ENCODE results near the gene OR5AK2. TPM values are rescaled to one million over a fixed set of nuclear protein-coding genes. Genes with fewer than 3 reads are reported as not detected.
A peak's percentile ranks its signal among the peaks of the same experiment; 100 is the strongest.

Gene OR5AK2
- polyA plus RNA-seq, 1 experiment = not detected

DNA sequence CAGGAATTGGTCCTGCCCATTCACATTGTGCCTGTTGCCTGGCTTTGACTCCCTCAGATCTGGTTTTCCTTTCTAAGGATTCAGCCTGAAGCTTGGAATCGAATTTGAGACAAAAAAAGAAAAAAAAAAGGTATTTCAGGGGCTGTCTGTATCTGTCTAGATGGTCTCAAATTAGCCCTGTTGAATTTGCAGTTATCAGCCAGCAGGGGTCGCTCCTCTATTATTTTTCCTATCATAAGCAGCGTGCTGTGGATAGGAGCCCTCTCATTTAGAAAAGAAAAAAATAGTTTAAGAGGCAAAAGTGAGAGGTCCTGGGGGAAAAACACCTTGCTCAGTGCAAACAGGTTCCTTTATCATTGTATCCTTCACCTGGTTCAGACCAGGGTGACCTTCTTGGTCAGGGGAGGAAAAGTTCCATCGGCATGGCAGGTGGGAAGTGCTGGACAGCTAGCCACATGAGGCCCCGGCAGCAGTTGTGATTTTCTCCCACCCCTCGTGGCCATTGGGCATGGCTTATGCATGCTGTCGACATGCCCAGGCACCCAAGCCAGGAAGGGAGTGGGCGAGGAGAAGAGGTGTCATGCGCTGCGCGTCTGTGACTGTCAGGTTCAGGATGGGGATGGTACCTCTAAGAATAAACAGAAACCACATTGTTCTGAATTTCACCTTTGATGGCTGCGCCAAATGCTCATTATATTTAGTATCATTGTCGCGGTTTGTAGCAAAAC lies 13.1 kb downstream of the OR5AK2 start:
- DNase-seq (ENCODE audit: low read depth) = no peak
- TF ChIP-seq, protein P1, sequence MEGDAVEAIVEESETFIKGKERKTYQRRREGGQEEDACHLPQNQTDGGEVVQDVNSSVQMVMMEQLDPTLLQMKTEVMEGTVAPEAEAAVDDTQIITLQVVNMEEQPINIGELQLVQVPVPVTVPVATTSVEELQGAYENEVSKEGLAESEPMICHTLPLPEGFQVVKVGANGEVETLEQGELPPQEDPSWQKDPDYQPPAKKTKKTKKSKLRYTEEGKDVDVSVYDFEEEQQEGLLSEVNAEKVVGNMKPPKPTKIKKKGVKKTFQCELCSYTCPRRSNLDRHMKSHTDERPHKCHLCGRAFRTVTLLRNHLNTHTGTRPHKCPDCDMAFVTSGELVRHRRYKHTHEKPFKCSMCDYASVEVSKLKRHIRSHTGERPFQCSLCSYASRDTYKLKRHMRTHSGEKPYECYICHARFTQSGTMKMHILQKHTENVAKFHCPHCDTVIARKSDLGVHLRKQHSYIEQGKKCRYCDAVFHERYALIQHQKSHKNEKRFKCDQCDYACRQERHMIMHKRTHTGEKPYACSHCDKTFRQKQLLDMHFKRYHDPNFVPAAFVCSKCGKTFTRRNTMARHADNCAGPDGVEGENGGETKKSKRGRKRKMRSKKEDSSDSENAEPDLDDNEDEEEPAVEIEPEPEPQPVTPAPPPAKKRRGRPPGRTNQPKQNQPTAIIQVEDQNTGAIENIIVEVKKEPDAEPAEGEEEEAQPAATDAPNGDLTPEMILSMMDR (IDR thresholded peaks at IDR 0.05; ENCODE audit: insufficient read depth, low read depth, low read length) = peak; percentile 48
- Histone ChIP-seq H3K36me3 (ENCODE audit: control insufficient read depth, insufficient read depth, low read length) (no peaks in the 10 kb centered on the region), H3K27me3 (ENCODE audit: control insufficient read depth, insufficient read depth, low read length) (no peaks in the 10 kb centered on the region; the same call in 1 of the 2 replicates), H3K4me3 (ENCODE audit: low read depth, low read length) (no peak overlapping the region)
- CTCF ChIA-PET = interaction anchor here (5.0 kb wide), 1 partner anchor 247 kb away, joined by 44 read pairs; no protein-coding TSS in a partner anchor
- POLR2A ChIA-PET = interaction anchor here (0.6 kb wide), 1 partner anchor 247 kb away, joined by 3 read pairs; no protein-coding TSS in a partner anchor

DNA sequence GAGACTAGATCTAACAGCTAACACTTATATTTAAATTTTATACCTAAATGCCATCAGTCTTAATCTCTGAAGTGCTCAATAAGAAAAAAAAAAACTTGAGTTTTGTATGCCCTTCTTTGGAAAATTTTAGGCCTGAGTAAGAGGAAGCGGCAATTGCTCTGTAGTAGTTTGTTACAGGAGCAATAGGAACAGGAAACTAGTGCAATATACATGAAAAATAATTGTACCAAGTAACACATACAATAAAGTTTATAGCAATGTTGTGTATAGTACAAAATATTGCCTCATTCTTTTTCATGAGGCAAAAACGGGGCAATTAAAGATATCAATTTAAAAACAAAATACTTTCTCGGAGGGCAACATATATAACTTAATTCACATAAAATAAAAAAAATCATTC lies 19.7 kb downstream of the OR5AK2 start:
- ChIA-PET CTCF (no interaction called here), POLR2A (no interaction called here)

DNA sequence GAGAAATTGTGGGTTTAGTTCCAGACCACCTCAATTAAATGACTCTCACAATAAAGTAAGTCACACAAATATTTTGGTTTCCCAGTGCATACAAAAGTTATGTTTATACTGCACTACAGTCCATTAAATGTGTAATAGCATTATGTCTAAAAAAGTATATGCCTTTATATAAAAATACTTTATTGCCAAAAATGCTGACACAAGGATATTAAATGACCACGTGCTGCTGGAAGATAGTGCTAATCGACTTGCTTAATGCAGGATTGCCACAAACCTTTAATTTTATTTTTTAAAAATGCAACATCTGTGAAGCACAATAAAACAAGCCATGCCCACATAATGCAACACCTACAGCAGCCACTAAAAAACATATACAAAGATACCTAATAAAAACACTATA lies 27.0 kb downstream of the OR5AK2 start:
- Histone ChIP-seq H3K4me3 (ENCODE audit: low read depth, low read length) (no peak overlapping the region), H3K27me3 (ENCODE audit: control insufficient read depth, insufficient read depth, low read length) (no peaks in the 10 kb centered on the region), H3K36me3 (ENCODE audit: control insufficient read depth, insufficient read depth, low read length) (no peaks in the 10 kb centered on the region)
- ChIA-PET POLR2A (no interaction called here), CTCF (no interaction called here)
- TF ChIP-seq, protein P1 (IDR thresholded peaks at IDR 0.05; ENCODE audit: insufficient read depth, low read depth, low read length) = no peak
- no peak for DNase-seq (ENCODE audit: low read depth)

More for the DNA sequence above, 19.7 kb downstream of the OR5AK2 start:
- TF ChIP-seq, protein P1 (IDR thresholded peaks at IDR 0.05; ENCODE audit: insufficient read depth, low read depth, low read length) = no peak
- Histone ChIP-seq H3K4me3 (ENCODE audit: low read depth, low read length) (no peak overlapping the region), H3K36me3 (ENCODE audit: control insufficient read depth, insufficient read depth, low read length) (no peaks in the 10 kb centered on the region), H3K27me3 (ENCODE audit: control insufficient read depth, insufficient read depth, low read length) (no peaks in the 10 kb centered on the region; the same call in 1 of the 2 replicates)
- no peak for DNase-seq (ENCODE audit: low read depth)

DNA sequence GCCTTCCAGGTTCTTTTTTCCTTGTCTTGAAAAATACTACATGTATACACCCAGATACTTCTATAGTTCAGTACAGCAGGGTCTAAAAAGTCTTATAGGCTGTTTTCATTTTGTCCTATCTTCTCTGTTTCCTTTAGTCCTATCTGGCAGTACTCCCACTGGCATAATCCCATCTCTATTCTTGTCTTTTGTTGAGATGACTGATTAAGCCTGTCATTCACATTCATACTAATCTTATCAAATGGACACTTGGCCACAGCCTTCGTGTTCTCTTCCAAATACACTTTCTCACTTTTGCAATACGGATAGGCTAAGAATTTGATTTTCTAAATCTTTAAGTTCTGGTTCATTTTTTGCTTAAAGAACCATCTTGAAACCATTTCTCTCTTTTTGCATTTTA lies 42.8 kb downstream of the OR5AK2 start:
- POLR2A ChIA-PET = no interaction called here
- Histone ChIP-seq H3K4me3 (ENCODE audit: low read depth, low read length) (no peak overlapping the region), H3K27me3 (ENCODE audit: control insufficient read depth, insufficient read depth, low read length) (no peaks in the 10 kb centered on the region), H3K36me3 (ENCODE audit: control insufficient read depth, insufficient read depth, low read length) (no peaks in the 10 kb centered on the region)
- CTCF ChIA-PET = no interaction called here
- TF ChIP-seq, protein P1 (IDR thresholded peaks at IDR 0.05; ENCODE audit: insufficient read depth, low read depth, low read length) = no peak
- DNase-seq (ENCODE audit: low read depth) = no peak

Other genes with a start within 250 kb of the OR5AK2 start
- gene OR9G4, start 240.2 kb upstream of the OR5AK2 start, polyA plus RNA-seq (2011; rRNA removed) = not detected in 2 replicates
- not detected in 2 replicates for gene LRRC55, start 193.0 kb downstream of the OR5AK2 start, polyA plus RNA-seq (2011; rRNA removed)
- not detected in 2 replicates for gene APLNR, start 248.3 kb downstream of the OR5AK2 start, polyA plus RNA-seq (2011; rRNA removed)

All from BJ (cell line).